Measurements from ENCODE around the gene CHMP2A.
A peak's percentile ranks its signal among the peaks of the same experiment; 100 is the strongest.

Gene CHMP2A

DNA sequence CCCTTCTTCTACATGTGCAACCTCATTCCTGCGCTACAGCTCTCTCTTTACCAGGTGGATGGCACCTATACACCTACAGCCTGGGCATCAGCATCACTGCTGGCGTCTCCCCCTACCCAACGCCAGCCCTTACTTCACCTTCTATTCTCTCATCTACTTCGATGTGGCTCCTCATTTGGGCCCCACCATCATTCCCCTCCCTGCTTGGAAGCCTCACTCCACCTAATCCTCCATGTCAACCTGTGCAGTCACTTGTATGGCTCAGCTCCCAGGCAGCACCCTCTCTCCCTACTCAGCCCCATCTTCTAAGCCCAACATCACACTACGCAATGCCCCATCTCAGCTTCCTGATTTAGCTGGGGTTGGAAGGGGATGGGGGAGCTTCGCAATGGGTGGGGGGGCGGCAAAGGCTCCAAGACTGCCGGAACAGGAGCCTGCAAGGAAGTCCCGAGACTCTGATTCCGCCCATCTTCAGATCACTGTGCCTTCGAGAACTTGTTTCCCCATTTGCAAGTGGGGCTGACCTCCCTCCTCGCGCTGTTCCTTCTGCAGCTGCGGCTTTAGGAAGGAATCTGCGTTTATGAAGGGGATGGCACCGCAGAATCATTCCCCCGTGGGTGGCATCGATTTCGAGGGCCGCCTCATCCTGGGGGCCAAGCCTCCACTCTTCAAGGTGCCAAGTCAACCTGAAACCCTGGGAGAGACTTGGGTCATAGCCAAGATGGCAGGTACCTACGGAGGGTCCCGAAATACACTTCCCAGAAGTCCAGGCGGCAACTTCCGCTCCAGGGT is 17.3 kb upstream of the CHMP2A start:
- peak overlapping the region; percentile 79 for H3K4me2 ChIP-seq (ENCODE audit: low read length, poor library complexity, severe bottlenecking)
- H2BK12ac ChIP-seq (ENCODE audit: low read length in 2 of 2) = no peak overlapping the region
- H3K4me3 ChIP-seq (ENCODE audit: insufficient read depth in 1 of 2, low read depth in 1 of 2, low read length in 2 of 2) = peak overlapping the region; percentile 43 to 91
- H4K91ac ChIP-seq (ENCODE audit: low read length) = no peak overlapping the region
- H3K79me1 ChIP-seq (replicated peaks; ENCODE audit: low read length, poor library complexity, severe bottlenecking) = peaks cover 33% of the 10 kb centered on the region
- H3K23ac ChIP-seq (ENCODE audit: low read length in 2 of 2) = no peak overlapping the region
- H3K27ac ChIP-seq (ENCODE audit: low read length, poor library complexity, severe bottlenecking) = peak overlapping the region; percentile 33
- no peak for DNase-seq
- no peak overlapping the region for H2BK5ac ChIP-seq (ENCODE audit: low read depth, low read length, poor library complexity, severe bottlenecking)
- no peak overlapping the region for H2BK120ac ChIP-seq (ENCODE audit: low read depth, low read length)
- no peaks in the 10 kb centered on the region for H3K27me3 ChIP-seq (ENCODE audit: control insufficient read depth in 1 of 2, insufficient read depth in 1 of 2, low read length in 2 of 2)
- H3K9ac ChIP-seq (ENCODE audit: low read length) = peak overlapping the region; percentile 99
- H2AFZ ChIP-seq (ENCODE audit: low read depth, low read length) = peak overlapping the region; percentile 3
- peak overlapping the region in 1 of 2 experiments; percentile 14 for H3K4ac ChIP-seq (ENCODE audit: low read depth in 1 of 2, low read length in 2 of 2)
- no peak overlapping the region for H2BK15ac ChIP-seq (ENCODE audit: low read depth, poor library complexity, severe bottlenecking)
- 58% methylated on average over 24 of the region's 24 CpGs for WGBS
- no peak overlapping the region for H3K14ac ChIP-seq (ENCODE audit: low read length in 2 of 2)
- H3K36me3 ChIP-seq (ENCODE audit: control insufficient read depth in 1 of 2, insufficient read depth in 2 of 2, low read depth in 1 of 2, low read length in 2 of 2) = peaks cover 32 to 48% of the 10 kb centered on the region in 2 experiments
- H3K4me1 ChIP-seq (ENCODE audit: control insufficient read depth, insufficient read depth, low read depth, low read length) = peaks cover 8% of the 10 kb centered on the region
- peak overlapping the region in 1 of 2 experiments; percentile 96 for H3K18ac ChIP-seq (ENCODE audit: low read depth in 1 of 2, low read length in 2 of 2)
- peak overlapping the region; percentile 98 for H4K8ac ChIP-seq (ENCODE audit: low read length)
- no peaks in the 10 kb centered on the region for H3K9me3 ChIP-seq (ENCODE audit: control insufficient read depth, low read length)
- no peak overlapping the region for H2AK5ac ChIP-seq (ENCODE audit: low read length, severe bottlenecking)

DNA sequence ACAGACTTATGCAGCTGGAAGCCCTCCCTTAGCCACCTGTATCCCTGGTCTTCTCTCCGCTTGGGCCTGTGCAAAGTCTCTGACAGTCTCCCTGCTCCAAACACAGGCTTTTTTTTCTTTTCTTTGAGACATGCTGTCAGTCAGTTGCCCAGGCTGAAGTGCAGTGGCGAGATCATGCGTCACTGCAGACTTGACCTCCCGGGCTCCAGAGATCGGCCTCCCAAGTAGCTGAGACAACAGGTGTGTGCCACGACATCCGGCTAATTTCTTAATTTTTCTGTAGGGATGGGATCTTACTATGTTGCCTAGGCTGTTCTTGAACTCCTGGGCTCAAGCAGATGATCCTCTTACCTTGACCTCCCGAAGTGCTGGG is 16.7 kb upstream of the CHMP2A start:
- H2BK120ac ChIP-seq (ENCODE audit: low read depth, low read length) = no peak overlapping the region
- DNase-seq = no peak
- H2BK5ac ChIP-seq (ENCODE audit: low read depth, low read length, poor library complexity, severe bottlenecking) = no peak overlapping the region
- H3K36me3 ChIP-seq (ENCODE audit: control insufficient read depth in 1 of 2, insufficient read depth in 2 of 2, low read depth in 1 of 2, low read length in 2 of 2) = peaks cover 37 to 54% of the 10 kb centered on the region in 2 experiments
- no peak overlapping the region for H4K91ac ChIP-seq (ENCODE audit: low read length)
- no peak overlapping the region for H2BK15ac ChIP-seq (ENCODE audit: low read depth, poor library complexity, severe bottlenecking)
- H4K8ac ChIP-seq (ENCODE audit: low read length) = no peak overlapping the region
- no peak overlapping the region for H3K27ac ChIP-seq (ENCODE audit: low read length, poor library complexity, severe bottlenecking)
- H3K18ac ChIP-seq (ENCODE audit: low read depth in 1 of 2, low read length in 2 of 2) = no peak overlapping the region
- no peak overlapping the region for H2BK12ac ChIP-seq (ENCODE audit: low read length in 2 of 2)
- no peak overlapping the region for H3K4me2 ChIP-seq (ENCODE audit: low read length, poor library complexity, severe bottlenecking)
- H2AK5ac ChIP-seq (ENCODE audit: low read length, severe bottlenecking) = no peak overlapping the region
- WGBS = 97% methylated on average over 8 of the region's 8 CpGs
- H3K4me1 ChIP-seq (ENCODE audit: control insufficient read depth, insufficient read depth, low read depth, low read length) = peaks cover 8% of the 10 kb centered on the region
- no peak overlapping the region for H3K14ac ChIP-seq (ENCODE audit: low read length in 2 of 2)
- peak overlapping the region; percentile 99 for H3K9ac ChIP-seq (ENCODE audit: low read length)
- H2AFZ ChIP-seq (ENCODE audit: low read depth, low read length) = no peak overlapping the region
- no peak overlapping the region for H3K4me3 ChIP-seq (ENCODE audit: insufficient read depth in 1 of 2, low read depth in 1 of 2, low read length in 2 of 2)
- H3K23ac ChIP-seq (ENCODE audit: low read length in 2 of 2) = no peak overlapping the region
- peaks cover 33% of the 10 kb centered on the region for H3K79me1 ChIP-seq (replicated peaks; ENCODE audit: low read length, poor library complexity, severe bottlenecking)
- H3K9me3 ChIP-seq (ENCODE audit: control insufficient read depth, low read length) = no peaks in the 10 kb centered on the region
- no peaks in the 10 kb centered on the region for H3K27me3 ChIP-seq (ENCODE audit: control insufficient read depth in 1 of 2, insufficient read depth in 1 of 2, low read length in 2 of 2)
- H3K4ac ChIP-seq (ENCODE audit: low read depth in 1 of 2, low read length in 2 of 2) = no peak overlapping the region

DNA sequence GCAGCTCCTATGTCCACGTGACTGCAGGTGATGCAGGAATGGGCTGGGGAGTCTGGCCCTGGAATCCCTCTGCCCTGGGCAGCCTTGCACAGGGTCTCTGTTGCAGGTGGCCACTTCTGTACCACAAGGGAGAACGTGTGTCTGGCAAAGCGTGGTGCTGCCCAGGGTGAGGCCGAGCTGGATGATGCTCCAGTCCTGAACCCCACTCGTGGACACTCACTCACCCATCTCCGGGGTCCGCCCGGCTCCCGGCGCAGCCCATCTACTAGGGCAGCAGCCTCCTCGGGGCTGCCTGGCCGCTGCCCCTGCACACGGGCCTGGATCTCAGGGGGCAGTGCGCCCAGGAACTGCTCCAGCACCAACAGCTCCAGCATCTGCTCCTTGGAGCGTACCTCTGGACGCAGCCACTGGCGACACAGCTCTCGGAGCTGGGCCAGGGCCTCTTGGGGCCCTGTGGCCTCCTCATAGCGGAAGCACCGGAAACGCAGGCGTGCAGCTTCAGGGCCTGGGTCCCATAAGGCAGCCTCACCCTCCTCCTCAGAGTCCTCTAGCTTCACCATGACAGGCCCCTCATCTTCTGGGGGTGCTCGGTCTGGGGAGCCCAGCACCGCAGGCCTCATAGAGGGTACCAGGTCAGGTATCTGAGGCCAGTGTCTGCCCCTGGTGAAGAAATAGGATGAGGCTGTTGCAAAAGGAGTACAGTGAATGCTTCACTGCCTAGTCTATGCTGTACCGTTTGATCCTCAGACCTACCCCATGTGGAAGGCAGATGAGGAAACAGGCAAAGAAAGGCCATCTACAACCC is 16.1 kb upstream of the CHMP2A start:
- Histone ChIP-seq H3K9ac (ENCODE audit: low read length) (no peak overlapping the region), H3K4ac (ENCODE audit: low read depth in 1 of 2, low read length in 2 of 2) (no peak overlapping the region), H4K8ac (ENCODE audit: low read length) (no peak overlapping the region), H3K14ac (ENCODE audit: low read length in 2 of 2) (no peak overlapping the region), H2BK12ac (ENCODE audit: low read length in 2 of 2) (no peak overlapping the region), H3K79me1 (replicated peaks; ENCODE audit: low read length, poor library complexity, severe bottlenecking) (peaks cover 33% of the 10 kb centered on the region), H3K4me2 (ENCODE audit: low read length, poor library complexity, severe bottlenecking) (no peak overlapping the region), H2AK5ac (ENCODE audit: low read length, severe bottlenecking) (no peak overlapping the region), H3K27ac (ENCODE audit: low read length, poor library complexity, severe bottlenecking) (no peak overlapping the region), H3K27me3 (ENCODE audit: control insufficient read depth in 1 of 2, insufficient read depth in 1 of 2, low read length in 2 of 2) (no peaks in the 10 kb centered on the region), H4K91ac (ENCODE audit: low read length) (no peak overlapping the region), H3K4me3 (ENCODE audit: insufficient read depth in 1 of 2, low read depth in 1 of 2, low read length in 2 of 2) (no peak overlapping the region), H3K4me1 (ENCODE audit: control insufficient read depth, insufficient read depth, low read depth, low read length) (peaks cover 8% of the 10 kb centered on the region), H2BK120ac (ENCODE audit: low read depth, low read length) (no peak overlapping the region), H2AFZ (ENCODE audit: low read depth, low read length) (no peak overlapping the region), H3K36me3 (ENCODE audit: control insufficient read depth in 1 of 2, insufficient read depth in 2 of 2, low read depth in 1 of 2, low read length in 2 of 2) (peaks cover 37 to 59% of the 10 kb centered on the region in 2 experiments), H2BK15ac (ENCODE audit: low read depth, poor library complexity, severe bottlenecking) (no peak overlapping the region), H3K23ac (ENCODE audit: low read length in 2 of 2) (no peak overlapping the region), H2BK5ac (ENCODE audit: low read depth, low read length, poor library complexity, severe bottlenecking) (no peak overlapping the region), H3K9me3 (ENCODE audit: control insufficient read depth, low read length) (no peaks in the 10 kb centered on the region), H3K18ac (ENCODE audit: low read depth in 1 of 2, low read length in 2 of 2) (no peak overlapping the region)
- WGBS = 93% methylated on average over 25 of the region's 25 CpGs
- no peak for DNase-seq

DNA sequence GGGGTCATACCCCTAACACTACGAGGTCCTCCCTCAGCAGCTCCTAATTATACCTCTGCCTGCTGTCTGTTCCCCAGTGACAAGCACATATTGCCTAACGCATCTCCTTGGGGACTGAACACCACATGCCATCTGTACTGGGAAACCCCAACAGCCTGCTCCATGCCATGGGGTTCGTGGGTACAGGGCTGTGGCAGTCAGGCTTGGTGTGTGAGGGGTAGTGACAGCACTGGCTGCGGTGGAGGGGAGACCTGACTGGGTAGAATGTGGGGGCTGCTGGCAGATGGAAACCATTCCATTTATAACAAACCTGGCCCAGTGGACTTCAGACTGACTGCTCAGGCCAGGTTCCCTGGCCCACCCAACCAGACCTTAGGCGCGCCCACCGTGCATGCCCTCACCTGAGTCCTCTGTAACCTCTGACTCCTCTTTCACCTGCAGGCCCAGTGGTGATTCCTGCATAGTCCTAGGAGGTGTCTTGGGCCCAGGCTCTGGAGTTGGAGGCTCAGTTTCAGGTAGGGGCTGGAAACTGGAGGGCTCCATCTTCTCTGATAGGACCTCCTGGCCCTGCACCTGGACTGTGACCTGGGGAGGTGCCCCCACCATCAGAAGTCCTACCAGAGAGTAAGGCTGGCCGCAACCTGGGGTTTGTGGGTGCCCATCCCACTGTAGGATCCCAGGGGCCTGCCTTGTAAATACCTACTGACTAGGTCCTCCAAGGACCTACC is 15.2 kb upstream of the CHMP2A start:
- H4K91ac ChIP-seq (ENCODE audit: low read length) = peak overlapping the region; percentile 18
- no peak overlapping the region for H4K8ac ChIP-seq (ENCODE audit: low read length)
- no peak overlapping the region for H3K18ac ChIP-seq (ENCODE audit: low read depth in 1 of 2, low read length in 2 of 2)
- H3K4me1 ChIP-seq (ENCODE audit: control insufficient read depth, insufficient read depth, low read depth, low read length) = peaks cover 8% of the 10 kb centered on the region
- no peak overlapping the region for H3K4me3 ChIP-seq (ENCODE audit: insufficient read depth in 1 of 2, low read depth in 1 of 2, low read length in 2 of 2)
- H3K4me2 ChIP-seq (ENCODE audit: low read length, poor library complexity, severe bottlenecking) = no peak overlapping the region
- no peak overlapping the region for H2AK5ac ChIP-seq (ENCODE audit: low read length, severe bottlenecking)
- H3K9me3 ChIP-seq (ENCODE audit: control insufficient read depth, low read length) = no peaks in the 10 kb centered on the region
- H2BK15ac ChIP-seq (ENCODE audit: low read depth, poor library complexity, severe bottlenecking) = no peak overlapping the region
- H3K23ac ChIP-seq (ENCODE audit: low read length in 2 of 2) = no peak overlapping the region
- no peak overlapping the region for H3K4ac ChIP-seq (ENCODE audit: low read depth in 1 of 2, low read length in 2 of 2)
- H2BK12ac ChIP-seq (ENCODE audit: low read length in 2 of 2) = no peak overlapping the region
- H3K9ac ChIP-seq (ENCODE audit: low read length) = no peak overlapping the region
- WGBS = 89% methylated on average over 6 of the region's 8 CpGs
- peaks cover 37 to 59% of the 10 kb centered on the region in 2 experiments for H3K36me3 ChIP-seq (ENCODE audit: control insufficient read depth in 1 of 2, insufficient read depth in 2 of 2, low read depth in 1 of 2, low read length in 2 of 2)
- H2BK120ac ChIP-seq (ENCODE audit: low read depth, low read length) = no peak overlapping the region
- no peak overlapping the region for H3K14ac ChIP-seq (ENCODE audit: low read length in 2 of 2)
- H3K27ac ChIP-seq (ENCODE audit: low read length, poor library complexity, severe bottlenecking) = no peak overlapping the region
- H2AFZ ChIP-seq (ENCODE audit: low read depth, low read length) = no peak overlapping the region
- H3K79me1 ChIP-seq (replicated peaks; ENCODE audit: low read length, poor library complexity, severe bottlenecking) = peaks cover 33% of the 10 kb centered on the region
- no peaks in the 10 kb centered on the region for H3K27me3 ChIP-seq (ENCODE audit: control insufficient read depth in 1 of 2, insufficient read depth in 1 of 2, low read length in 2 of 2)
- H2BK5ac ChIP-seq (ENCODE audit: low read depth, low read length, poor library complexity, severe bottlenecking) = no peak overlapping the region
- no peak for DNase-seq

Data from mesenchymal stem cell (in vitro differentiated cells and primary cell).